ENCODE measurements around the gene TMEM170B.

The TMEM170B gene

DNA sequence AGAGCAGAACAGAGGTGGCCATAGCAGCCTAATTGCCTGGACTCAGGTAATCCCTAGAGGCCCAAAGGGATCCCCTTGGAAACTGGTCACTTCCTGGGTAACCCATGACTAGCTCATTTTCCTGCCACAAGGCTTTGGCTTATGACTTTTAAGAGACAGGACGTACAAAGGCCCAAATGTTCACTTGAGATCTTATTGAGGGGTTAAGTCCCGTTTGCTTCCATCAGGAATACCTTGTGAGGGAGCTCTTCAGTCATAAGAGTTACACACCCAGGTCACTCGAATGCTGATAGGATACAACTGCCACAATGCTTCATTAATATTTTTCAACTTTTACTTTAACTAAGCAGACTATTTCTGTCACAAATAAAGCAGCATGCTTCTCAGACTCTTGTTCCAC is 51.7 kb downstream of the TMEM170B start:
- DNase-seq, result no peak

DNA sequence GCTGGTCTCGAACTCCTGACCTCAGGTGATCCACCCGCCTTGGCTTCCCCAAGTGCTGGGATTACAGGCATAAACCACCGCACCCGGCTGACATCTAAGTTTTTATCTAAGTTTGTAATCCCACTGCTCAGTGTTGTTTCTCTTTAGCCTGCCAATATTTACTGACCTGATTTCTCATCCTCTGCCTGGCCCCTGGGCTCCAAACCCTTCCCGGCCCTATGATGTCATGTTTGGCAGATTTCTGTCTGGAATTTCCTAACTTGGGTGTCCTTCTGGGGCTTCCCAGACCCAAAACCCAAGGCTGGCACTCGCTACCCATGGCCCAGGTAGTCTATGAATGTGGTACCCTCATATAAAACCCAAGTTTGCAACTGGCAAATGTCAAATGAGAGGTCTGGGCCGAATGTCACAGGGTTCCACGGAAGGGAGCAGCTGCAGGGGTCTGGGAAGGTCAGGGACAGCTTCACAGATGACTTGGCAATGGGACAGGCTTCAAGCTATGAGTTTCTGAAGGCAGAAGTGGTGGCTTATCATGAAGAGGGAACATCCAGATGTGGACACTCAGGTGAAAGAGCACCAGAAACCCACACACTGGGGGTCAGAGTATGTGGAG is 54.9 kb downstream of the TMEM170B start:
- no peak for DNase-seq

DNA sequence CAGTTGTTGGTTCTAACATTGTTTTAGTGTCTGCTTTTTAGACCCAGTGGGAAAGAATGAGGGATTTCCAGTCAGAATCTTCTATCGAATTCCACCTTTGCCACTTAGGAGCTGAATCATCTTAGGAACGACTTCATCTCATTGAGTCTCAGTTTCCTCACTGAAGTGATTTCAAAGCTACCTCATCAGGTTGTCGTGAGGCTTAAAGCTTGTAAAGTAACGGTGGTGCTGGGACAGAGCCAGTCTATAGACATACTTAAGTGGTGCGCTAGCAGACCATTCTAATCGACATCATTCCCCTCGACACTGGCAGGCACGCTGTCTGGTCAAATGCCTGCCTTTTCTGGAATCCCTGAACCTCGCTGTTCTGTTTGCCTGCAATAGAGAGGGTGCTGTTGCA is 55.5 kb downstream of the TMEM170B start:
- DNase-seq, result no peak

DNA sequence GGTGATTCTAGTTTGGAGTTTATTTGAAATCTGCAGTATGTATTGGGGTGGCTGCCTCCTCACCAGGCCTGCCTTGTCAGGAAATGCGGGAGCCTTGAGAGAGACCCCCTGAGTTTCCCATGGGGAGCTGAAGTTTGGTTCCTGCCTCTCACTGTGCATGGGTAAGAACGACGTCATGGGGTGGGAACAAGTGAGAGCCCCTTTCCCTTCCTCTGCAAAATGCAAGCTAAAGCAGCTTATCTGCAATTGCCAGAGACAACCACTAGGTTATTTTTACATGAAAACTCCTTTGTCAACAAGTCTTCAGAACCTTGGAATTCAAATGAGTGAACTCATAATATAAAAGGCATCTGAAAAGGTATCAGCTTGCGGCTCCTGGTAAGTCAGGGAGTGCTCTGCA is 58.4 kb downstream of the TMEM170B start:
- DNase-seq, result no peak

DNA sequence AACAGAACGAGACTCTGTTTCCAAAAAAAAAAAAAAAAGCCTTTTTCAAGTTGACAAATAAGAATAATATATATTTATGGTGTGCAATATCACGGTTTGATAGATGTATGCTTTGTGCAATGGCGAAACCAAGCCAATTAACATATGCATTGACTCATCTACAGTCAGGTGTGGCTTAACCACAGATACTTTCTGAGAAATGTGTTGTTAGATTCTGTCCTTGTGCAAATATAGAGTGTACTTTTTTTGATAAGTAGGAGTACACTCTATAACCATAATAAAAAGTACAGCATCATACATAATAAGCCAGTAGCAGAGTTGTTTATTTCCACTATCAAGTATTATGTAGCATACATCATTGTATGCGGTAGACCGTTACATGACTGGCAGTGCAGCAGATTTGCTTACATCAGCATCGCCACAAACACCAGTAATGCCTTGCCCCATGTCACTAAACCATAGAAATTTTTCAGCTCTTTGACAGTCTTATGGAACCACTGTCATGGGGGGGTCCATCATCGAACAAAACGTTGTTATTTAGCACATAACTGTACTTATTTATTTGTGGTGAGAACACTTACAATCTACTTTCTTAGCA is 59.2 kb downstream of the TMEM170B start:
- DNase-seq, result no peak

DNA sequence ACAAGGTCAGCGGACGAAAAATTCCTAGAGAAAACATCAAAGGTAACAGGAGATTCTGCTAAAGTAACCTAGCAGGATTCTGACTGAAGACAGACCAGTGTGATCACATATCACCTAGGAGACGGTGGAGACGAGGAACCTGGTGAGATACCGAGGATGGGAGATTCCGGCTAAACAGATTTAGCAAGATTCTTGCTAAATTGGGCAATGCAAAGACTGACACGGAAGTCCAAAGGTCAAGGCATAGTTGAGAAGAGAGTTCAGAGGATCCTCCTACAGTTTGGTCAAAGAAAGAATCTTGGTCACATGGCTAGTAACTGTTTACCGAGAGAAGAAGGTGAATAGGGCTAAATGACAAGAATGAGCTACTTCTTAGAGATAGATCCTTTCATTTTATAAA is 61.1 kb downstream of the TMEM170B start:
- DNase-seq, result no peak

DNA sequence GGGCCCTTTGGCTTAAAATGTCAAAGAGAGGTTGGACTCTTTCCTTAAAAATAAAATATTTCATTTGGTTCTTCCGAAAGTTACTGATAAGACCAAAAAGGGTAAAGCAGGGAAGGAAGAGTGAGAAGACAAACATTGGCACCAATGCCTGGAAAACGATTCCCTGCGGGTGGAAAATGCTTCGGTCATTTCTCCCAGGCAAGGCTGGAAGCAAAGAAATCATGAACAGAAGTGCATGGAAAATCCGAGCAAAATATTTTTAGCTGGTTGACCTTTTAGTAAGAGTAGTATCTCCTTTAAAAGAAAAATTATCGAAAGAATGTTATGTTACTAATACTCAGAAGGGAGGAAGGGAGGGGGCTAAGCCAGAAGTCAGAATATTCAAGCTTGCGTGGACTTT is 62.7 kb downstream of the TMEM170B start:
- no peak for DNase-seq

DNA sequence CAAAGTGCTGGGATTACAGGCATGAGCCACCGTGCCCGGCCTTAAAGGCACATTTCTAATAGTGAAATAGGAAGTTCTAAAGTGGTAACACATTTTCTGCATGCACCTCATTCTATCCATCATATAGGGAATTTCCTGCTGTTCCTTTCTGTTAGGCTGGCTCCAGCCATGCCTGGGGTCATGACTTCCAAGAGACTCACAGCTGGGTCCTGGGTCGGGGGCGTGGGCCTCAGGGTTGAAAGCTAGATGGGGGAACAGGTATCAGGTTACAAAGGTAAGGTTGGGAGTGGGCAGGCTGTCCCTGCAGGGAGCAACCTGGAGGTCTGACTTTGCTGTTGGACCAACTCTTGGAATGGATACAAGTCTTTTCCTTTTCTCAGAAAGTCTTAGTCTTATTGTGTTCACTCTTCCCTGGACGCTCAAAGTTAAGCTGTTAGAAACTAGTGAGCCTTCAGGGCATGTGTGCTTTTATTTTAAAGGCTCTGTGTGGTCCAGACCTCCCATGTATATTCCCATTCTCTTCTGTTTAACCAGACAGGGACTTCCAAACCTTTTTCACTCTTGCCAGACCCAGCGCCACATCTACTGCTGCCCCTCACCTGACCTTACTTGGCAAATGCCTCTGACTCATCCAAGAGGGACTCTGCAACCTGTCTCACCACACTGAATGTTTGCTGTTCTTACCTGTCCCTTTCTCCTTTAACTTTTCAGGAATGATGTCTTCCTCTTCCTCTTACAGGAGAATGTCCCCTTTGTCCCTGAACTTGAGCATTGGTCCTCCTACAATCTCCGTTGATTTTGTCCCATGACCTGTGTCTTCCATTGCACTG is 64.4 kb downstream of the TMEM170B start:
- no peak for DNase-seq

DNA sequence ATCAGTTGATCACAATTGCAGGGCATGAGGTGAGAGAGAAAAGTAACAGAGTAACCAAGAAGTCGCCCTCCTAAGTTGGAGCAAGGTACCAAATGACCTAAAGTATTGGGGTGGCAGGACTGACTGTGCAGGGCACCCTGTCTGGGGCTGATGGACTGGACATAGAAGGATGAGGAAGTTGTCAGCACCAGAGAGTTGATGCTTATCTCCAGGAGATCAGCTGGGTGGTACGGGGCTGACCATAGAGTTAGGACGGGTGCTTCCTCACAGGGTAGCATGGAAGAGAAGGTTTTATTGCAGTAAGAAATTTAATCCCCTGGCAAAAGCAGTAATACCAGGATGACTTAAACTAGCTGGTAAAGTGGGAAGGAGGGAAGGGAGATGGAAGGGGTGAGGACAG is 66.7 kb downstream of the TMEM170B start:
- DNase-seq, result no peak

DNA sequence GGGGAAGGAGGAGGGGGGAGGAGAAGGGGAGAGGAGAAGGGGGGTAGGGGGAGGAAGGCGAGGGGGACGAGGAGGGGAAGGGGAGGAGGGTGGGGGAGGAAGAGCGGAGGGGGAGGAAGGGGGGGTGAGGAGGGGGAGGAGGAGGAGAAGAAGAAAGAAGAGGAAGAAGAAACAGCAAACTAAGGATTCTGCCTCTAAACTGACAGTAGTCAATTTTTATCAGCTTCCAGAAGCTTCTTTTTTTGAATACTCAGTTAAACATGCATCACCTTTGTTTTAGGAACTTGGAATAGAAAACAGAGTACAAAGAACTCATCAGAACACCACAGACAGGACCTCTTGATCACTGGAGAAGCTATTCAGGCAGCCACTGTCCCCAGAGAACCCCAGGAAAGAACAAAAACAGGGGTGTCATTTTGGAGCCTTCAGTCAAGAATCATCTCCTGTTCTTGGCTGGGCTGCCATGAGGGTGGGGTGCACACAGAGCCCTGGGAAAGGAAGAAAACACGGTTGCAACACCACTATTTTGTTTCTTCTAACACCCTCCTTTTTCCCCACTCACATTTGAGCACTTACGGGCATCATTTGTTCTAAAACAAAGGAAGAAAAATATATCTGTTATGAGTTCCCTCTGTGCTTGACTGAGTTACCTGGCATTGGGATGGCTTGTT is 67.4 kb downstream of the TMEM170B start:
- DNase-seq, result no peak

DNA sequence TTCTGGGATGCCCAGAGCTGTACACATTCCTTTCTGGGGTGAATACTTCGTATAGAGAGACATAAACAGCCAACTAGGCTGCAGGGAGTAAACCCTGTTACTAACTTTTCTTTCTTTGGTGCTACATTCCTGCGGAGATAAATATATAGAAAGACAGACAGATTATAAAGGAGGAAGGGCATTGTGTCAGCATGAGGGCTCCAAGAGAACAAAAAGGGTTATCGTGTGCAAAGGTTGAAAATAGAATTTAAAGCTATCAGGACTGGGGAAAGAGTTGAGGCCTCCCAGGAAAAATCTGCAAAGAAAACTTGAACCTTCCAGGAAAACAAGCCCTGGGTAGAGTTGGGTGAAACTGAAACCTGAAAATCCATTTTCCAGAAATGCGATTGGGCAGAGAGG is 68.0 kb downstream of the TMEM170B start:
- no peak for DNase-seq

DNA sequence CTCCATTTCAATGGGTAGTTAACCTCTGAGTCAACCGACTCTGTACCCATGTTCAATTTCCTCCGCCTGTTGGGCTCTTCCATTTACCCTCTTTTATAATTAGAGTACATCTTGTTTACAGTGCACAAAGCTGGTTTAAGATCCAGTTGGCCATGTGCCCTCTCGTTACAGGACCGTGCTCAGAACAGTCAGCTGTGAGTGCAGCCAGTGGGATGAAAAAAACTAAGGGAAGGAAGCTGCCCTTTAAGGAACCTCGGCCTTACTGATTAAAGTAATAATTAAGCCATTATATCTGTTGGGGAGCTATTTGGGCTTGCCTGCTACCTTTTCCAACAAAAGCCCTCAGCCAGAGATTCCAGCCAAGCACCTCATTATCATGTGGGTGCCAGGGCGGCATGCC is 68.8 kb downstream of the TMEM170B start:
- no peak for DNase-seq

DNA sequence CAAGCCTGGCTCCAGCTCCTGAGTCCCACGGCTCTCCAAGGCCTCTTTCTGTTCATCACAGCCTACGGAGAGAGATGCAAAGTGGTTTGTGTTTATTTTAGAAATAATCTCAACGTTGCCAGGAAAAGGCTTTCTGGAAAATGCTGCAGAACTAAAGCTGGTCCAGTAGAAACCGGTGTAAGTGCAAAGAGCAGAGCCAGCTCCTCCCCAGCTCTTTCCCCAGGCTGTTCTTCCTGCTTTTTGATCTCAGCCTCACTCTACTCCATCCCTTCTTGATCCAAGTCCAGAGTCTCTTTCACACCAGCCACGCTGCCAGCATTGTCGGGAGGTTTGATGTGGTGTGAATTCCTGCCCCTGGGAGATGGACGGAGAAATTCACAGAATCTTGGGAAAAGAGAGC is 69.8 kb downstream of the TMEM170B start:
- no peak for DNase-seq

DNA sequence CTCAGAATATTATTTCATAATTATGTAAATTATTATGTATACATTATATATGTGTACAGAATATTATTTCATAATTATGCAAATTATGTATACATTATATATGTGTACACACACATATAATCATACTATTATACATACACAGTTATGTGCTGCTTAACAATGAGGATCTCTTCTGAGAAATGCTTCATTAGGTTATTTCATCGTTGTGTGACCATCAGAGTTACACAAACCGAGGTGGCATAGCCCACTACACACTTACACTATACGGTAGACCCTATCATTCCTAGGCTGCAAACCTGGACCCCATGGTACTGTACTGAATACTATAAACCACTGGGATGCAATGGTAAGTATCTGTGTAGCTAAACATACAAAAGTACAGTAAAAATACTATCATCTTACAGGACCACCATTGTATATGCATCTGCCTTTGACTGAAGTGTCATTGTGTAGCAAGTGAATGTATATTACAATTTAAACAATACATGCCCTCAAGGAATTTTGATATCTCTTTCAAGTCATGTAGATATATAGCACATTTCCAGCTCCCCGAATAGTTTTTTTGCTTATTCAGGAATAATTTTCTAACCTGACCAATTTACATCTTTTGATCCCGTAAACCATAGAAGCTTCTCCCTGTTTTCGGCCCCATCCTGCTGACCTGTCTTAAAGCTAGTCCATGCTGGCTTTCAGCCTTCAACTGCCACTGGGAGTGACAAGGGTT is 71.2 kb downstream of the TMEM170B start:
- no peak for DNase-seq

DNA sequence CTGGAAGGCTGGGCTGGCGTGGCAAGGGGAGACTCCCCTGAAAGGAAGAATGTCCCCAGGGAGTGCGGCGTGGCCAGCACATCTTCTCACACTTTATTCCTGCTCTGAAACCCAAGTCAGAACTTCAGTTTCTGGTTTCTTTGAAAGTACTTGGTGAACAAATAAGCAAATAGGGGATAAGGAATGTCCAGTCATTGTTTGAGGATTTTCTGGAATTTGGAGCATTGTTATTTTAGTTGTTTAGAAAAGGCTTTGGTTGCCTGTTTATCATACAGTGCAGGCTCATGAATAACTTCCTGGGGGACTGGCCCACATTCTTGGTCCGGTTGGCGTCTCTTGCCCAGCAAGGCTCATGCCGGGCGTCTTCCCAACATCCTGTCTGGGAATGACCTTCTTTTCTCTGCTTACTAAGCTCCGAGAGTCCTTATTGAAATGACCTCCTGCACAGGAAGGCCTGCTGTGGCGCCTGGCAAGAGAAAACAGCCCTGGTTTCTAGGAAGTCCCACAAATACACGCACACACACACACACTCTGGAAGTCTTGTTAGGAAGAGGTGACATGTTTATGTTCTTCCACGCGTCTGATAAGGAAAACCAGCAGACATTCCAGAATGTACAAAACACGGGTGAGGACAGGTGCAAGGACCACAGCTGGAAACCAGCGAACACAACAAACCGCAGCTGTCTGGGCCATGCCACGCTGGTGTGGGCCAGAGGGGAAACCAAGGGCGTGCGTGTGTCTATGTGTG is 71.9 kb downstream of the TMEM170B start:
- DNase-seq, result no peak

DNA sequence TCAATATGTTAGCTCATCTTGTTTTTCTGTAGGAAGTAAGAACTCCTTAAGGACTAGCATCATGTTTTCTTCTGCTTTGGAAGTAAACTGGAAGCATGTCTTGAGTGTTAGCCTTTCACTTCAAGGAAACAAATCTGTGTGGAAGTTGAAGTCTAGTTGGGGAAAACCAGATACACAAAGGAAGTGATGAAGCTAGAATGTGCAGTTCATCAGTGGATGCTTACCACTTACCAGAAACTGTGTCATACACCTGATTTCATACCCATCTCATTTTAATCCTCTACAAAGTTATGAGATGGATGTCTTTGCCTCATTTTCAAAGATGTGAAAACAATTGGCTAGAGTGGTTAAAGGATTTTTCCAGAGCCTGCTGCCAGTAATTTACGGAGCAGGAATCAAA is 75.8 kb downstream of the TMEM170B start:
- DNase-seq, result no peak

DNA sequence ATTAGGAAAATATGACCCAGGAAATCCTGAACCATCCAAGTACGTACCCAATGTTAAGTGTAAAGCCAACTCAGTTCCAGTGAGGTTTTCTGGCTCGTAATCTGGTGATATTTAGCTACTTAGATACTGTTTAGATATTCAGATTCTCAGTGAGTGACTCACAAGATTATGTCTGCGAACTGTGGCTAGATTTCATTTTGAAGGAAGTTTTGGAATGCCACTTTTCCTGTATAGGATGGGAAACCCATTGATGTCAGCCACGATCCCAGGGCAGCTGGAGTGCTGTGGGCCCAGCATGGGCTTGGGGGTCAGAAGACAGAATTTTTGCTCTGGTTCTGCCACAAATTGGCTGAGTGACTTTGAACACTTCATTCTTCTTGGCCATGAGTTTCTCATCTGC is 76.3 kb downstream of the TMEM170B start:
- DNase-seq, result no peak

DNA sequence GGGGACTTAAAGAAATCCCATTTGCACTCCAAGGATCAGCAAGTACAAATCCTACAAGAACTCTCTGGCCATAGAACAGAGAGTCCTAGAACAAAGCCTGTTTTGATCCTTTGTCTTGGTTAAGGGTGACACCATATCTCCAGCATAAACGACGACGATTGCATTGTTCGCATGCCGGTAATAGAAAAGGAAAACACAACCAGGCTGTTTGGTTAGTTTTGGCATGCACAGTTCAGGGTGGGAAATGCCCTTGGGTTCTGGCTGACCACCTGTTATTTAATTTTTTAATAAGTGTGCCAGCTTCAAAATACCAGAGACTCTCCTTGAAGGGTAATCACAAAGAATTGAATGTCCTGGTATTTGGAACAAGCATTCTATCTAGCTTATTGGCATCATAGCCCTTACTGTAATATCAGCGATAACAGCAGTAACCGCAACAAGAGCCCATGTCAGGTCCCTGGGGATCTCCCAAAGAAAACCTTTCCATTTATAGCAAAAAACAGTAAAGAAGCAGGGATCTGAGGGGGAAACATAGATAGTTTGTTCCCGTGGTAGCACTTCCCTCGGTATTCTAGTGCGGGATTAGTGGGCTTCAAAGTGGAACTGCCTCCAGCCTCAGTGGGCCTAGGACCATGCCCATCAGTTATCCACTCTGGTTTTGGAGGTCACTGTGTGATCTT is 77.1 kb downstream of the TMEM170B start:
- no peak for DNase-seq

DNA sequence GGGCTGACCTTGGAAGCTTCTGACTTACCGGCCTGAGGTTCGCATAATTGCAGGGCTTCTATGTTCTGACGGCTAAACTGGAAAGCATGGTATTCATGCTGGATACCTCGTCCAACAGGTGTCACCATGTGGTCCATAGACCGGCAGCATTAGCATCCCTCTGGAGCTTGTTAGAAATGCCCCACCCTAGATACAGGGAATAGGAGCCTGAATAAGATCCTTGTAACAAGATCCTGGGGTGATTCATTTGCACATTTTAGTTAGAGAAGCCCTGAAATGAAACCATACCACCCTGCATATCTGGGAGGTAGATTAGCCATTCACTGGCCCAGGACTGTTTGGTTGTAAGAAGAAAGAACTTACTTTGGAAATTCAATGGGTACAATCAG is 77.7 kb downstream of the TMEM170B start:
- no peak for DNase-seq

DNA sequence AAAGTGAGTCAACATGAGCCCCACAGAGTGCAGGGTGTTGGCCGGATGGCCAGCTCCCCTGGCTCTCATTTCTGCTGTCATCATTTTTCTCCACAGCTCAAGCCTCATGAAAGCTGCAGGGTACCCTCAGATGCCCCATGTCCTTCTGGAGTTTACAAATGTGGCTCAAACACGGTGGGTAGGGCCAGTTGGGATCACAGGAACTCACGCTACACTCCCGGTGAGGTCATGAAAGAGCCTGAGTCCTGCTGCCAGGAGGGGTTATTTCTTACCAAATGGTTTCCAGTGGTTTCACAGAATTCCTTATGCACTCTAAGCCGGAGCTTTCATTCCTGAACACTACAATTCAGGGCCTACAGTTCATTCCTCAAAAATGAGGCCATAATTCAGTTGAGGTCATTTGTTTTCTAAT is 78.7 kb downstream of the TMEM170B start:
- DNase-seq, result no peak

DNA sequence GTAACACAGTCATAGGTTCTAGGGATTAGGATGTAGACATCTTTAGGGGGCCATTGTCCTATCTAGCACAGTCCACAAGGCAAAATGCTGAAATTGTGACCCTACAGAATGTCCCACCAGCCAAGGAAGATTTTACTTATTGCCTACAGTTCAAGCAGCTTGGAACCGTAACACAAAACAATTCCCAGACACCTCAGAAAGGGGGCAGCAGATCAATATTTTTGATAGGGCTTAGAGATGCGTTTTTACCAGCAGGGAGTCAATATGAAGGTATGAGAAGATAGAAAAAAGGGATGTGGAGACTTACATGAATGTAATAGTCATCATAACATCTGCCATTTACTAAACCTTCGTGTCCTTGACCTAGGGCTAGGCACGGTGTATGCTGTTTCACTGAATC is 81.0 kb downstream of the TMEM170B start:
- no peak for DNase-seq

DNA sequence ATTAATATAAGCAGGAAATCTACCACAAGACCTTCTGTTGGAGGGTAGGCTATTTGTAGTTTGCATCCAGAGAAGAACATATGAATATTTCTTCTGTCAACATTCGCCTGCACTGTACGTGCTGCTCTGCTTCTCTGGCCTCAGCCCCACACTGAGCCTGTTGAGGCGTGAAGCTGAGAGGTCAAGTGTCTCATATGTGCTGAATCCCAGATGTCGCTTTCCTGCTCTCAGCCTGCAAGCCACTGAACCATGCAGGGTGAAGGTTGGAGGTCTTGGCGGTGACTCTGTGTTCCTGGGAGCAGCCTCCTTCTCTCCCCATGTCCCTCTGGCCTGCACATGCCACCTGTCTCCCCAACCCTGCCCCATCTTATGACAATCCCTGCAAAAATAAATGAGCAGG is 83.6 kb downstream of the TMEM170B start:
- no peak for DNase-seq

All from NK-92 treated with Interleukin-12 subunit alpha and Interleukin-12 subunit beta, amount 100 ng/mL, for 24 hours (cell line).